NCI-H128 (cell line): ENCODE measurements around the gene RANBP17.
"Not testable (repeated sequence)": the region's sequence is repeated elsewhere in the genome, so short reads cannot be mapped to it uniquely, and the experiment has no call there.

Experiments used
- DNase-seq: peaks from one replicate; lab custom pipeline; 2025; ENCODE audit not compliant: unreplicated experiment; lab: John Stamatoyannopoulos, UW

RANBP17 gene

GRCh38 chr5:171143926-171144325 is 282.1 kb downstream of the RANBP17 start:
- no peak for DNase-seq

- DNase-seq = no peak
These were observed 287.5 kb downstream of the RANBP17 start for GRCh38 chr5:171149333-171149732.

GRCh38 chr5:171149772-171150171 is 288.0 kb downstream of the RANBP17 start:
- DNase-seq = no peak

- DNase-seq = no peak
These were observed 290.6 kb downstream of the RANBP17 start for GRCh38 chr5:171152382-171152781.

- no peak for DNase-seq
These were observed 293.8 kb downstream of the RANBP17 start for GRCh38 chr5:171155621-171156020.

- no peak for DNase-seq
These were observed 295.5 kb downstream of the RANBP17 start for GRCh38 chr5:171157276-171157675.

GRCh38 chr5:171157775-171158174 is 296.0 kb downstream of the RANBP17 start:
- no peak for DNase-seq

GRCh38 chr5:171158581-171158980 is 296.8 kb downstream of the RANBP17 start:
- no peak for DNase-seq

- no peak for DNase-seq
These were observed 300.3 kb downstream of the RANBP17 start for GRCh38 chr5:171162165-171162564.

GRCh38 chr5:171162596-171162995 is 300.8 kb downstream of the RANBP17 start:
- DNase-seq = no peak

- DNase-seq = peak; percentile 15
These were observed 304.9 kb downstream of the RANBP17 start for GRCh38 chr5:171166766-171167165.

GRCh38 chr5:171168171-171168570 is 306.4 kb downstream of the RANBP17 start:
- no peak for DNase-seq

GRCh38 chr5:171174960-171175359 is 313.1 kb downstream of the RANBP17 start:
- not testable (repeated sequence) for DNase-seq

GRCh38 chr5:171175746-171176145 is 313.9 kb downstream of the RANBP17 start:
- DNase-seq = no peak

GRCh38 chr5:171178190-171178589 is 316.4 kb downstream of the RANBP17 start:
- not testable (repeated sequence) for DNase-seq

GRCh38 chr5:171188016-171188415 is 326.2 kb downstream of the RANBP17 start:
- no peak for DNase-seq

- DNase-seq = no peak
These were observed 327.6 kb downstream of the RANBP17 start for GRCh38 chr5:171189442-171189841.

GRCh38 chr5:171192111-171192510 is 330.3 kb downstream of the RANBP17 start:
- no peak for DNase-seq

GRCh38 chr5:171201310-171201709 is 339.5 kb downstream of the RANBP17 start:
- peak; percentile 20 for DNase-seq

GRCh38 chr5:171205375-171205774 is 343.6 kb downstream of the RANBP17 start:
- DNase-seq = no peak

- no peak for DNase-seq
These were observed 345.5 kb downstream of the RANBP17 start for GRCh38 chr5:171207256-171207847.

GRCh38 chr5:171221916-171222315 is 360.1 kb downstream of the RANBP17 start:
- DNase-seq = no peak

GRCh38 chr5:171223927-171224326 is 362.1 kb downstream of the RANBP17 start:
- DNase-seq = no peak
